ENCODE measurements around the gene CD7. TPM values are rescaled to one million over a fixed set of nuclear protein-coding genes. Genes with fewer than 3 reads are reported as not detected.

Gene CD7
- total RNA-seq, 1 experiment from 2014 or later = 0.74 TPM

DNA sequence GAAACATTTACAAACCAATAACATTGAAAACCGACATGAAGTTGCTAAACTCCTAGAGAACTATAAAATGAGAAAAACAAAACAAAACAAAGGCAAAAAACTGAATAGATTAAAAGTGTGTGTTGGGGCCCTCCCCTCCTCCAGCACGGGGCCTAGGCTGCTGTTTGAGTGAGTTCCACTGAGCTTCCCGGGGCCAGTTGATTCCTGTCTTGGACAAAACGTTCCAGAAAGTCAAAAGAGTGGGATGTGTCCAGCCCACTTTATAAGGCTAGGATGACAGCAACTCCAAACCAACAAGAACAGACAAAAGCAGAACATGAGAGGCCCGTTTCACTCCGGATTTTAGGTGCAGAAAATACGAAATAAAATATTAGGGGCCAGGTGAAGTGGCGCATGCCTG, 32.3 kb downstream of the CD7 start:
- DNase-seq (ENCODE audit: low spot score) (no peak), ATAC-seq (no peak)
- Mint-ChIP-seq H3K9me3 (peaks cover 10% of the 10 kb centered on the region), H3K4me1 (no peaks in the 10 kb centered on the region), H3K36me3 (no peaks in the 10 kb centered on the region), H3K27ac (no peak overlapping the region; the same call in 1 of the 2 replicates), H3K4me3 (no peak overlapping the region), H3K27me3 (ENCODE audit: low read depth) (peaks cover 6% of the 10 kb centered on the region)
- TF ChIP-seq, protein P1, sequence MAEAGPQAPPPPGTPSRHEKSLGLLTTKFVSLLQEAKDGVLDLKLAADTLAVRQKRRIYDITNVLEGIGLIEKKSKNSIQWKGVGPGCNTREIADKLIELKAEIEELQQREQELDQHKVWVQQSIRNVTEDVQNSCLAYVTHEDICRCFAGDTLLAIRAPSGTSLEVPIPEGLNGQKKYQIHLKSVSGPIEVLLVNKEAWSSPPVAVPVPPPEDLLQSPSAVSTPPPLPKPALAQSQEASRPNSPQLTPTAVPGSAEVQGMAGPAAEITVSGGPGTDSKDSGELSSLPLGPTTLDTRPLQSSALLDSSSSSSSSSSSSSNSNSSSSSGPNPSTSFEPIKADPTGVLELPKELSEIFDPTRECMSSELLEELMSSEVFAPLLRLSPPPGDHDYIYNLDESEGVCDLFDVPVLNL (CRISPR knock-in tag; IDR thresholded peaks at IDR 0.05; ENCODE audit: borderline replicate concordance, low read depth) = no peak
- TF ChIP-seq, protein P2, sequence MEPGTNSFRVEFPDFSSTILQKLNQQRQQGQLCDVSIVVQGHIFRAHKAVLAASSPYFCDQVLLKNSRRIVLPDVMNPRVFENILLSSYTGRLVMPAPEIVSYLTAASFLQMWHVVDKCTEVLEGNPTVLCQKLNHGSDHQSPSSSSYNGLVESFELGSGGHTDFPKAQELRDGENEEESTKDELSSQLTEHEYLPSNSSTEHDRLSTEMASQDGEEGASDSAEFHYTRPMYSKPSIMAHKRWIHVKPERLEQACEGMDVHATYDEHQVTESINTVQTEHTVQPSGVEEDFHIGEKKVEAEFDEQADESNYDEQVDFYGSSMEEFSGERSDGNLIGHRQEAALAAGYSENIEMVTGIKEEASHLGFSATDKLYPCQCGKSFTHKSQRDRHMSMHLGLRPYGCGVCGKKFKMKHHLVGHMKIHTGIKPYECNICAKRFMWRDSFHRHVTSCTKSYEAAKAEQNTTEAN (CRISPR knock-in tag; IDR thresholded peaks at IDR 0.05) = no peak
- TF ChIP-seq NR3C1 (CRISPR knock-in tag; conservative IDR thresholded peaks at IDR 0.05; ENCODE audit: low read depth) = no peak
- ChIA-PET POLR2A (interaction anchor here (0.7 kb wide), 1 partner anchor 21 kb away, joined by 3 read pairs; no protein-coding TSS in a partner anchor), CTCF (interaction anchor here (1.3 kb wide), 1 partner anchor 15 kb away, joined by 5 read pairs; no protein-coding TSS in a partner anchor)

DNA sequence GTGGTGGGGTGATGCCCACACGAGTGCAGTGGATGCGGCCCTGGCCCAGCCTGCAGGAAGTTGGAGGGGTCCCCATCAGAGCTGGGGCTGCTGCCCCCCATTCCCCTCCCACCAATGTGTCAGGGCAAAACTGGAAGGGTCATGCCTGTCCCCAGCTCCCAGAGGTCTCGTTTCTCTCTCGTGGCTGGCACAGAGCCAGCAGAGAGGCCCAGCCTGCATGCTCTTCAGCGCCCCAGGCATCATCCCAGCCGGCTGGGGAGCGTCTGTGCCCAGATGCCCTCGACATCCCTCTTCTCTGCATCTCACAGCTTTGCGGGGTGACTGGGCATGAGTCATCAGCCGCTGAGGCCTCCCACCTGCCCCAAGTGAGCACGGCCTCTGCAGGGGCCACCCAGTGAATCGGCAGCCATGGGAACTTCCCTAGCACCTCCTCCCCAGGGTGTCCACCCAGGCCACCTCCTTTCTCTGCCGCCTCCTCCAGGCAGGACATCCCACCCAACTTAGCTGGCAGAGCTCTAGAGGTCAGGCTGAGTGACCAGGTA, 34.1 kb downstream of the CD7 start:
- DNase-seq (ENCODE audit: low spot score) (no peak), ATAC-seq (no peak)
- H3K36me3 Mint-ChIP-seq = no peaks in the 10 kb centered on the region
- ChIA-PET POLR2A (interaction anchor here (0.6 kb wide), 1 partner anchor 19 kb away, joined by 3 read pairs; no protein-coding TSS in a partner anchor), CTCF (no interaction called here)
- H3K4me1 Mint-ChIP-seq = peaks cover 10% of the 10 kb centered on the region
- peaks cover 10% of the 10 kb centered on the region for H3K9me3 Mint-ChIP-seq
- no peak overlapping the region for H3K4me3 Mint-ChIP-seq
- H3K27ac Mint-ChIP-seq = no peak overlapping the region
- TF ChIP-seq CREM (CRISPR knock-in tag; IDR thresholded peaks at IDR 0.05) (no peak), NR3C1 (CRISPR knock-in tag; conservative IDR thresholded peaks at IDR 0.05; ENCODE audit: low read depth) (no peak), ZNF317 (CRISPR knock-in tag; IDR thresholded peaks at IDR 0.05; ENCODE audit: borderline replicate concordance, low read depth) (no peak), CBFB (CRISPR knock-in tag; IDR thresholded peaks at IDR 0.05; ENCODE audit: low read depth) (no peak), JAZF1 (CRISPR knock-in tag; IDR thresholded peaks at IDR 0.05) (no peak), NR1H2 (CRISPR knock-in tag; IDR thresholded peaks at IDR 0.05) (no peak), MYBL2 (CRISPR knock-in tag; IDR thresholded peaks at IDR 0.05) (no peak), EMX1 (CRISPR knock-in tag; IDR thresholded peaks at IDR 0.05) (no peak), GTF2I (CRISPR knock-in tag; conservative IDR thresholded peaks at IDR 0.05) (no peak), RORB (CRISPR knock-in tag; IDR thresholded peaks at IDR 0.05) (no peak)
- TF ChIP-seq, protein P3, sequence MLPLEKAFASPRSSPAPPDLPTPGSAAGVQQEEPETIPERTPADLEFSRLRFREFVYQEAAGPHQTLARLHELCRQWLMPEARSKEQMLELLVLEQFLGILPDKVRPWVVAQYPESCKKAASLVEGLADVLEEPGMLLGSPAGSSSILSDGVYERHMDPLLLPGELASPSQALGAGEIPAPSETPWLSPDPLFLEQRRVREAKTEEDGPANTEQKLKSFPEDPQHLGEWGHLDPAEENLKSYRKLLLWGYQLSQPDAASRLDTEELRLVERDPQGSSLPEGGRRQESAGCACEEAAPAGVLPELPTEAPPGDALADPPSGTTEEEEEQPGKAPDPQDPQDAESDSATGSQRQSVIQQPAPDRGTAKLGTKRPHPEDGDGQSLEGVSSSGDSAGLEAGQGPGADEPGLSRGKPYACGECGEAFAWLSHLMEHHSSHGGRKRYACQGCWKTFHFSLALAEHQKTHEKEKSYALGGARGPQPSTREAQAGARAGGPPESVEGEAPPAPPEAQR (CRISPR knock-in tag; IDR thresholded peaks at IDR 0.05) = no peak
- TF ChIP-seq, protein P4, sequence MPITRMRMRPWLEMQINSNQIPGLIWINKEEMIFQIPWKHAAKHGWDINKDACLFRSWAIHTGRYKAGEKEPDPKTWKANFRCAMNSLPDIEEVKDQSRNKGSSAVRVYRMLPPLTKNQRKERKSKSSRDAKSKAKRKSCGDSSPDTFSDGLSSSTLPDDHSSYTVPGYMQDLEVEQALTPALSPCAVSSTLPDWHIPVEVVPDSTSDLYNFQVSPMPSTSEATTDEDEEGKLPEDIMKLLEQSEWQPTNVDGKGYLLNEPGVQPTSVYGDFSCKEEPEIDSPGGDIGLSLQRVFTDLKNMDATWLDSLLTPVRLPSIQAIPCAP (CRISPR knock-in tag; IDR thresholded peaks at IDR 0.05) = no peak
- TF ChIP-seq, protein P5, sequence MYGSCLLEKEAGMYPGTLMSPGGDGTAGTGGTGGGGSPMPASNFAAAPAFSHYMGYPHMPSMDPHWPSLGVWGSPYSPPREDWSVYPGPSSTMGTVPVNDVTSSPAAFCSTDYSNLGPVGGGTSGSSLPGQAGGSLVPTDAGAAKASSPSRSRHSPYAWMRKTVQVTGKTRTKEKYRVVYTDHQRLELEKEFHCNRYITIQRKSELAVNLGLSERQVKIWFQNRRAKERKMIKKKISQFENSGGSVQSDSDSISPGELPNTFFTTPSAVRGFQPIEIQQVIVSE (CRISPR knock-in tag; IDR thresholded peaks at IDR 0.05; ENCODE audit: borderline replicate concordance) = no peak
- TF ChIP-seq, protein P6, sequence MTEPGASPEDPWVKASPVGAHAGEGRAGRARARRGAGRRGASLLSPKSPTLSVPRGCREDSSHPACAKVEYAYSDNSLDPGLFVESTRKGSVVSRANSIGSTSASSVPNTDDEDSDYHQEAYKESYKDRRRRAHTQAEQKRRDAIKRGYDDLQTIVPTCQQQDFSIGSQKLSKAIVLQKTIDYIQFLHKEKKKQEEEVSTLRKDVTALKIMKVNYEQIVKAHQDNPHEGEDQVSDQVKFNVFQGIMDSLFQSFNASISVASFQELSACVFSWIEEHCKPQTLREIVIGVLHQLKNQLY (CRISPR knock-in tag; IDR thresholded peaks at IDR 0.05) = no peak
- TF ChIP-seq, protein P2 (CRISPR knock-in tag; IDR thresholded peaks at IDR 0.05) = no peak
- peaks cover 9% of the 10 kb centered on the region for H3K27me3 Mint-ChIP-seq (ENCODE audit: low read depth)

All from WTC11 (cell line).